Gastrocnemius medialis (tissue), 4 donors: Measurements from ENCODE around the gene TEX19. TPM values are rescaled to one million over a fixed set of nuclear protein-coding genes. Genes with fewer than 3 reads are reported as not detected.
A peak's percentile ranks its signal among the peaks of the same experiment; 100 is the strongest.

Source experiments
- ATAC-seq, 2 donors: fragments of 150-250 bp; one replicate each; pipeline ENCODE4 v1.9.1; 2016
- DNase-seq, 2 donors: peaks; one replicate each; pipeline ENCODE4 v3.0.0-alpha.2; 2019
- H3K27ac ChIP-seq, 4 donors: fragments of 200-600 bp; sonication (generic); 1 replicate in 1 of 4; 2 replicates in 3 of 4; pipeline ENCODE4 v1.5.1; 2016 to 2018; ENCODE audit warnings: mild to moderate bottlenecking in 2 of 4, moderate library complexity in 1 of 4
- H3K27me3 ChIP-seq, 3 donors: fragments of 200-600 bp; sonication (generic) in 2 of 3; 1 replicate in 1 of 3; 2 replicates in 2 of 3; pipeline versions ENCODE4 v1.5.1 to v1.6.0; 2016 to 2019; ENCODE audit warnings: mild to moderate bottlenecking in 1 of 3, moderate library complexity in 1 of 3
- H3K36me3 ChIP-seq, 2 donors: fragments of 200-600 bp; sonication (generic) in 1 of 2; one replicate each; pipeline ENCODE4 v1.5.1; 2017 to 2018
- H3K4me1 ChIP-seq, 2 donors: fragments of 200-600 bp; sonication (generic) in 1 of 2; one replicate each; pipeline ENCODE4 v1.5.1; 2016 to 2017; ENCODE audit warnings: mild to moderate bottlenecking in 2 of 2
- H3K4me3 ChIP-seq, 4 donors: fragments of 200-600 bp; sonication (generic) in 3 of 4; 1 replicate in 1 of 4; 2 replicates in 3 of 4; pipeline ENCODE4 v1.5.1; 2016 to 2019; ENCODE audit warnings: mild to moderate bottlenecking in 2 of 4
- H3K9me3 ChIP-seq, 3 donors: fragments of 200-600 bp; sonication (generic) in 2 of 3; 1 replicate in 1 of 3; 2 replicates in 2 of 3; pipeline ENCODE4 v1.5.1; 2016 to 2019
- CTCF ChIP-seq, 5 experiments: fragments of 450-650 bp in 3 of 5; fragments of 200-600 bp in 2 of 5; sonication (generic) in 2 of 5; IDR thresholded peaks in 4 of 5; conservative IDR thresholded peaks in 1 of 5; 1 replicate in 4 of 5; 2 replicates in 1 of 5; pipeline ENCODE4 v1.5.1; 2016 to 2019; ENCODE audit warnings: antibody characterized with exemption in 5 of 5, mild to moderate bottlenecking in 3 of 5, moderate library complexity in 3 of 5
- POLR2A ChIP-seq, 2 donors: fragments of 450-650 bp; IDR thresholded peaks; one replicate each; pipeline ENCODE4 v1.6.1; 2017; ENCODE audit warnings: antibody characterized with exemption in 2 of 2, mild to moderate bottlenecking in 2 of 2, moderate library complexity in 2 of 2
- in situ Hi-C, 4 donors: fragments of 200-750 bp; cut with MboI; loops; one replicate each; pipeline versions ENCODE4 v1.15.0 to v1.8.0; 2017; ENCODE audit warnings: low sequenced_read_pairs in 4 of 4
- intact Hi-C: fragments of 100-400 bp; cut with DNase I; formaldehyde crosslinking; loops from one replicate; pipeline ENCODE4 v1.15.1; 2023; ENCODE audit warnings: low total_unique reads
- total RNA-seq, 4 donors: library from RNA; depleted of rRNA; stranded (reverse); fragments of >200 nt; gene quantifications; one replicate each; pipeline versions ENCODE4 v1.1.0 to v1.2.3, GENCODE V29; 2016

TEX19 gene
- total RNA-seq, 4 donors from 2014 or later: 0.40 TPM; not detected in 3

- in situ Hi-C loops (no loop called here), intact Hi-C loops (loop anchor here (1.0 kb wide), 1 partner anchor 43 kb away; the partner anchor contains the start of gene CYBC1)
- peak; percentile 89 to 91 for DNase-seq
- H3K4me1 ChIP-seq: peaks cover 14% of the 10 kb centered on the region in 2 donors
- H3K36me3 ChIP-seq: peaks cover 0 to 23% of the 10 kb centered on the region in 2 donors
- ATAC-seq: peak; percentile 99 to 100
- TF ChIP-seq CTCF (IDR thresholded peaks at IDR 0.05 in 4 of 5, conservative IDR thresholded peaks at IDR 0.05 in 1 of 5) (no peak), POLR2A (IDR thresholded peaks at IDR 0.05) (no peak)
- peak overlapping the region in 1 of 4 donors; percentile 3 for H3K4me3 ChIP-seq
- no peaks in the 10 kb centered on the region for H3K9me3 ChIP-seq
- H3K27ac ChIP-seq: peak overlapping the region; percentile 75 to 83 (median 78)
- no peaks in the 10 kb centered on the region for H3K27me3 ChIP-seq
These were observed 48.2 kb downstream of the TEX19 start for GRCh38 chr17:82407255-82407654.

- Histone ChIP-seq H3K27ac (no peak overlapping the region), H3K9me3 (no peaks in the 10 kb centered on the region), H3K4me1 (peaks cover 14% of the 10 kb centered on the region in 2 donors), H3K27me3 (no peaks in the 10 kb centered on the region), H3K36me3 (peaks cover 0 to 11% of the 10 kb centered on the region in 2 donors), H3K4me3 (no peak overlapping the region)
- ATAC-seq (no peak), DNase-seq (no peak)
- no peak for TF ChIP-seq POLR2A (IDR thresholded peaks at IDR 0.05)
- no peak for TF ChIP-seq CTCF (IDR thresholded peaks at IDR 0.05 in 4 of 5, conservative IDR thresholded peaks at IDR 0.05 in 1 of 5)
- intact Hi-C loops (no loop called here), in situ Hi-C loops (no loop called here)
These were observed 49.4 kb downstream of the TEX19 start for GRCh38 chr17:82408288-82408937.

DNA sequence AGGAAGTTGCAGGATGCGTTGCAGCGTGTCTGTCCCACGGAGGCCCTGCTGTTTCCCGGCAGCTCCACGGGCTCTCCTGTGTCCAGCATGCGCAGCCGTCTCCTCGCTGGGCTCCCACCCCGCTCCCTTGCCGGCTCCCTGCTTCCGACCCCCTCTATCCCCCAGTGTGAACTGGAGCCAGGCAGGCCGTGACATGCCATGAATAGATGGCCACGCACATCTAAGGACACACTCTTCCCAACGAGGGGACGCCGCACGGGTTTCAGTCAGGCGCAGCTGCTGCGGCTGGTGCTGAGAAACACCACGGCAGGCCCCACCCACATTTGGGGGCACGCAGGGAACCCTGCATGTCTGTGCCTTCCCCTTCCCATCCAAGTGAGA, 49.9 kb downstream of the TEX19 start:
- in situ Hi-C loops: no loop called here
- Histone ChIP-seq H3K36me3 (peaks cover 0 to 6% of the 10 kb centered on the region in 2 donors), H3K4me3 (no peak overlapping the region), H3K4me1 (peaks cover 14% of the 10 kb centered on the region in 2 donors), H3K27me3 (no peaks in the 10 kb centered on the region), H3K27ac (no peak overlapping the region), H3K9me3 (no peaks in the 10 kb centered on the region)
- DNase-seq (no peak), ATAC-seq (no peak)
- TF ChIP-seq CTCF (IDR thresholded peaks at IDR 0.05 in 4 of 5, conservative IDR thresholded peaks at IDR 0.05 in 1 of 5) (no peak), POLR2A (IDR thresholded peaks at IDR 0.05) (no peak)
- intact Hi-C loops: no loop called here

DNA sequence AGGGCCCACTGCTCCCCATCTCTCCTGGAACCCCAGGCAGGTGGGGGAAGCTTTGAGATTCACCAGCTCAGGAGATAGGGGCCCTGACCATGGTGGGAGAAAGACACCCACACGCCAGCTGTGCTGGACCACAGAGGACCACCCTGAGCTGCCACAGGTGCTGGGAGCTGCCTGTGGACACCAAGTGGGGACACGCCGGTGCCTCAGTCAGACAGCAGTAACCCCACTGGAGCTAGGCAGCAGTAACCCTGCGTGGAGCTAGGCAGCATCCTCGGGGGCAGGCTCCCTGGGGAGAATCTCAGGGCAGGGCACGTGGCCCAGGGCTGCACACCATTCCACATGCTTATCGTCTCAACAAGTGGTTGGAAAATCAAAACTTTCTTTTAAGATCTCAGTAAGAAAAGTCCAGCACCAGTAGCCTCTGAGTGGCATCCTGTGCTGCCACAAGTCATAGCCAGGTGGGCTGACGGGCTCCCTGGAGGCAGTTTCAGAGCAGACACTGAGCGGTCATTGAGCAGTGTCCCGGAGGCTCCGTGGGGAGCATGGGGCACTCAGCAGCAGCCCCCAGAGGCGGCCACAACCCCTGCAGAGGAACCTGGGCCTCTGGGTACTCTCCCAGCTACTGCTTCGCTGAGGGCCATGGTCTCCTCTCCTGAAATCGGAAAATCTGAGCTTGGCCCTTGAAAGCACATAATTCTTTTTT, 51.1 kb downstream of the TEX19 start:
- Histone ChIP-seq H3K9me3 (no peaks in the 10 kb centered on the region), H3K27me3 (no peaks in the 10 kb centered on the region), H3K36me3 (no peaks in the 10 kb centered on the region), H3K4me1 (peaks cover 14% of the 10 kb centered on the region in 2 donors), H3K4me3 (no peak overlapping the region), H3K27ac (no peak overlapping the region)
- TF ChIP-seq CTCF (IDR thresholded peaks at IDR 0.05 in 4 of 5, conservative IDR thresholded peaks at IDR 0.05 in 1 of 5): no peak
- no peak for TF ChIP-seq POLR2A (IDR thresholded peaks at IDR 0.05)
- intact Hi-C loops (loop anchor here (10.0 kb wide), 1 partner anchor 205 kb away; no protein-coding TSS in a partner anchor), in situ Hi-C loops (loop anchor here in 3 of 4 donors (5.0 to 10.0 kb wide), 2 partner anchors 55 to 58 kb away; partner anchors contain the start of gene TEX19 (in 1 of the 3))
- DNase-seq: no peak
- ATAC-seq: no peak
